Measurements from ENCODE around the gene RIMS1.
A peak's percentile ranks its signal among the peaks of the same experiment; 100 is the strongest.
"Not testable (repeated sequence)": the region's sequence is repeated elsewhere in the genome, so short reads cannot be mapped to it uniquely, and the experiment has no call there.

Gene RIMS1

DNA sequence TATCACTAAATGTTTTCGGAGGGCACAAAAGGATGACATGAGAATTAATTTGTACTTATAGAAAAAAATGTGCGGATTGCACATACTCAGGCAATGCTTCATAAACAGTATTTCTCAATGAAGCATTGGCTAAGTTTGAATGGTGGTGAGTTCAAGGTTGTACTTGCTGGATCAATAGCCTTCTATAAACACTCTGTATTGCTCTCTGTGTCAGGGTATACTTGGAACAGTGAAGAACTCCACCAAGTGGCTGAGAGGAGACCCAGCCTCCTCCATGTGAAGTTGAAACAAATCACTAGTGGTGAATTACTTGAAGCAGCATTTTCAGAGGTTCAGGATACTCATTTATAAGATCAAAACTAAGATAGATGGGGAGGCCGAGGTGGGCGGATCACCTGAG, 360.6 kb downstream of the RIMS1 start:
- DNase-seq = no peak

DNA sequence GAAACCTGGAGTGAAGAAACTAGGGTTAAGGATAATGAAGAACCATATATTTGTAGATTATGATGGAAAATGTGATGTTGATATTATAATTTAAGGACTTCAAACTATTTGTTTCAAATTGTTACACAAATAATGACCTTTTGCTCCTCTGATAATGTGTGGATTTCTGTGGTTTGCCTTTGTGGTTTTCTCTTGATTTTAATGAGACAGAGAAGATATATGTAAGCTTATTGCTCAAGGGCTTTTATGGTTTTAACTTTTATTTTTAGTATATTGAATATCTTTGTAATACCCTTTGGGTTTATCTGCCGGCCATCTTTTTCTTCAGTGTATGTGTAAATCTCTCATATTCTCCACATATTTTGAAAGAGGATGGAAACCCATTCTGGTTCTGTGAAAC, 362.3 kb downstream of the RIMS1 start:
- no peak for DNase-seq

DNA sequence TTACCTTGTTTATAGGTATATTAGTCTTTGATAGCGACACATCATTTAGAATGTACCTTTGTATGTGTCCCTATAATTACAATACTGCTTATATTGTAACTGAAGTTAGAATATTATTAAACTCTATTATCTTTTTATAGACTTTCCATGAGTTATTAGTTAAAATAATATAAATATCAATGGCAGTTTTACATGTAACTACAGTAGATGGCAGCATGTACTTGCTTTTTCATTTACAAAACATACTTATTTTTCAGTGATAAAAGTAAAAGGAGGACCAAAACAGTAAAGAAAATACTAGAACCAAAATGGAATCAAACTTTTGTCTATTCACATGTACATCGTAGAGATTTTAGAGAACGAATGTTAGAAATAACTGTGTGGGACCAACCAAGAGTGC, 364.3 kb downstream of the RIMS1 start:
- no peak for DNase-seq

DNA sequence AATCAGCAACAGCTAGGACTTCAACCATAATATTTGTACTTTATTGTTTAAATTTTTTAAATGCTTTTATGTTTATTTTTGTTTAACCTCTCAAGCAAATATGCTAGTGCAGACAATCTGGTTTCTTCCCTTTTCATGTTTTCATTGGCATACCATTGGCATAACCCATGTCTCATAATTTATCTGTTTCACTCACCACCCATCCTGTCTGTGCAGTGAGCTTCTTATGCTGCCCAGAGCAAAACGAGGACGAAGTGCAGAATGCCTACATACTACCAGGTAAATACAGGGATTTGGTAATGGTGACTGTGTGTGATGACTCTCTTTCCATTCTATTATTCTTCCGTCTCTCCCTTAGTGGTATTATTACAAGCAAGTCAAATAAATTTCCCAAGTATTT, 374.1 kb downstream of the RIMS1 start:
- DNase-seq = no peak

DNA sequence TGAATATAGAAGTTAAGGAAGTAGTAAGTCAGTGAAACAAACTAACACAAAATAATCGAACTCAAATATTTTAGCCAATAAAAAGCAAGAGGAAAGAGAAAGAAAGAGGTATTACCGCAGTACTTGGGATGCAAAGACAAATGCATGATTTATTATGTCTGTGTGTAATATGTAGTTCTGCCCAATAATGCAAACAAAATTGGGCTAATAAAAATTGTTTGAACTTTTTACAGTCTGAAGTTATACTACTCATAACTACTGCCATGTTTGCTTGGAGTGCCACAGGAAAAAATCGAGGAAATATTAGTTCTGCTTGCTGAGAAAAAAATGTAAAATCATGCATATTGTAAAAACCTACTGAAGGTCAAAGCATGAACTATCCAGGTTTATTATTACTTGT, 375.2 kb downstream of the RIMS1 start:
- no peak for DNase-seq

DNA sequence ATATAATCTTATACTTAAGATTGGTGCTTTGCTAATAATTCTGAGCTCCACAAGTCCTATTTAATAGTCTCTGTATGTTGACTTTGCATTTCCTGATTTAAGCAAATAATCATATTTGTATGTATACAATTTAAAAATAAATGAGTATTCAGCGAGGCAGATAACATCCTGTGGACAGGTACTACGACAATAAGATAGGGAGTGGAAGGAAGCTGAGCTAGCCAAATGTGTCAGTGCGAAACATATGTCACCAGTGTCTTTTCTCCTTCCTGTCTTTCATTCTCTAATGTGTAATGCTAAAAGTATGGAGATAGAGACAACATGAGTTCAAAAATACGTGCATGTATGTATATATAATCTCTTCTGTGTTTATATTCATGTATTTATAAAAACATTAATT, 375.9 kb downstream of the RIMS1 start:
- DNase-seq = no peak

DNA sequence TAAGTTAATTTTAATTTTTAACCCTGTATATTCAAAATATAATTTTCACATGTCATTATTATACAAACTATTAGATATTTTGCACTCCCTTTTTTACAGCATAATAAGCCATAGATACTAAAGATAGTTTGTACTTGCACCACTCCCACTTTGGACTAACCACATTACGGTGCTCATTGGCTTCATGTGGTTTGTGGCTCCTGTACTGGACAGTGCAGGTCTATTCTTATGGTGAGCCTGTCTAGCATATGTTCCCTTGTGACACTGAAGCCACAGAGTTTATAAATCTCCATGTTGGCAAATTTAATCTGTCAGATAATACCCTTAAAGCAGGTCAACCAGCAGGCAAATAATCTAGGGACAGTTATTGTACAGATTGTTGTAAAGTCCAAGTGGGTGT, 381.1 kb downstream of the RIMS1 start:
- DNase-seq = no peak

DNA sequence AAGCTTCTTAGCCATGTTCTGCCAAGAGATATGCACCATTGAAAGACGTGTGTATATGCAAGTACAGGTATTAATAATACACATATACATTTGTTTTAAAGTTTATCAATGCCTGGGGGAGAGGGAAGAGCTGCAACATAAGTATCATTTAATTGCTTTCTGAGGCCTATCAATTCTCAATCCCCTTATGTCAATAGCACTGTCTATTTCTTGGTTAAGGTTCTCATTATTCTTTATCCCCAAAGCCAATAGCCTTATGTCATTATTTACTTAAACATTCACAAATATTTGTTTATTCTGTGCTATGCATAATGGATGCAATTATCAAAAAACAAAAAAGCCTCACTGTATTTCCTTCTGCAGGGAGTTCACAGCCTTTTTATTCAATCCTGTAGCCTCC, 385.2 kb downstream of the RIMS1 start:
- no peak for DNase-seq

DNA sequence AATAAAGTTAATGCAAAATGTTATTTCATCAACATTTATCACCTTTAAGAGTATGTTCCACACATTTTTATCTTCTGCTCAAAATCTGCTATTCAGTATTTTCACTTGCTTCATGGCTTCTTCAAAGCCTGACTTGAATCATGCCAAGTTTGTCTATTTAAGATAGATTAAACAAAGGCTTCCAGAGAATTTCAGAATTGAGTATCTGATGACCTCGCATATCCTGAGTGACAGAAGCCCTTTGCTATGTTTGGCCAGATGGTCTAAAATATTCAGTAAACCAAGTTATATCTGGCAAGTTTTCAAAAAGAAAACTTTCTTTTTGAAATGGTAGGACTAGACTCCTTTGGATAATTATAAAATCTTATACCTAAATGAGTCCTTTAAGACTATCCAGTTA, 386.6 kb downstream of the RIMS1 start:
- DNase-seq = no peak

DNA sequence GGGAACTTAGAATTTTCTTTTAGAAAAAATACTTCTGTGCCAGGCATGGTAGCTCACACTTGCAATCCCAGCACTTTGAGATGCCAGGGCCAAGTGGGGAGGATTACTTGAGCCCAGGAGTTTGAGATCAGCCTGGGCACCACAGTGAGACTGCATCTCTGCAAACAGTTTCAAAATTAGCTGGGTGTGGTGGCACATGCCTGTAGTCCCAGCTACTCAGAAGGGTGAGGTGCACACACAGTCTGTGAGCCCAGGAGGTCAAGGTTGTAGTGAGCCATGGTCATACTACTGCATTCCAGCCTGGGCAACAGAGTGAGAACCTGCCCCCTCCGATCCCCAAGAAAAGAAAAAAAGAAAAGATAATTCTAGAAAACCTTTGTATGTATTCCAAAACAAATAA, 389.5 kb downstream of the RIMS1 start:
- DNase-seq = no peak

DNA sequence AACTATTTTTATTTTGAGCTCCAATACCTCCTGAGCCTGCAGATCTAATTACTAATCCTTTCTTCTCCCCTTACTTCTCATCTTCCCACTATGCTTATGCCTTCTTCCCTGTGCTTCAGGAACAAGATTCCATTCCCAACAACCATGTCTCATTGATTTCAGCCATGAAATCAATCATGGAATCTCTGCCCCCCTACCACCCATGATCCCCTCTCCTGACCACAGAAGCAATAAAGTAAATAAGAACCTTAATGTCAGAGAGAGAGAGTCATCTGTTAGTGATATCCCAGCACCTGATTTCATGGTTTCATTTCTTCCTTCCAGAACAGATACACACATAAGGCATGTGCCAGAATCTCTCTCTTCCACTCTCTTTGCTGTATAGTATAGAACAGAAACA, 395.9 kb downstream of the RIMS1 start:
- no peak for DNase-seq

DNA sequence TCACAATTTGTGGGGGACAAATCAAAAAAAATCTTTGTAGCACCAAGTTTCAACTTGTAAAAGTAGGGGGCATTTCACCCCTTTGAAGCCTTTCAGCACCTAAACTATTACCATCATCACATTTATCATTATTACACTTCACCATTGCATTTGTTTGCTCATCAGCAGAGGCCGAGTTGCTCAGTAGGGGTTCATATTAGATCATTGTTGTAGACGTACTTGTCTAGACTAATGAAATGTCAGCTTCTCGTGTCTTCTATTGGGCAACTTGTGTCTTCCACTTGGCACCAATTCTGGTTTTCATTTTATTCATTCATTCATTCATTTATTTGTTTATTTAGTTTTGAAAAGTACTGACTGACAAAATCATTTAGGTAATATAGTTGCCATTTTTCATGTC, 397.2 kb downstream of the RIMS1 start:
- DNase-seq = no peak

DNA sequence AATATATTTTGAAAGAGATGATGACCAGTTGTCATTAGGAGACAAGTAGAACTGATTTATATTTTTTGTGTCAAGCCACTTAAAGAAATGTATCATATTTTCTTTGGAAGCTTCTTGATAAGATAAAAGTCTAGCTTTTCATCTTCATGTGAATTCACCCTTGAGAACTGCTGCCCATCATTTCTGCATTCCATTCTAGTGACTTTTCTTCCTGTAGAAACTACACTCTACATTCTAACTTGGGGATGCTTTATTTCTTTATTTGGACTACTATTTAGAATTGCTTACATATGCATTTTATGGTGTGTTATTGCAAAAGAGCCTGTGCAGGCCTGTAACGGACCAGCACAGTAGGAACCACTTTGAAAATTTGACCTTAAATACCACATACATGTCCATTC, 400.6 kb downstream of the RIMS1 start:
- DNase-seq = no peak

DNA sequence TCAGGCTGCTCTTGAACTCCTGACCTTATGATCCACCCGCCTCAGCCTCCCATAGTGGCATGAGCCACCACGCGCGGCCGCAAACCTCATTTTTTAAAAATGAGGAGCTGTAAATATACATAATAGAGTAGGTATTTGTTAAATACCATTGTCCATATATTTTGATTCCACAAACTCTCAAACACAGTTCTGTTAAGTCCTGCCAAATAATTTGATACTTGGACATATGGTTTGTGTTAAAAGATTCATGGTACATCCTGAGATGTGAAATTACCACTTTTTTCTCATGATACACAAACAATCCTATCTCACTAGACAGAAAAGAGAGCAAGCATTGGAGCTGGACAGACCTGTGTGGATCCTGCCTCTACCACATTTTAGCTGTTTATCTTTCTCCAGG, 401.5 kb downstream of the RIMS1 start:
- DNase-seq = no peak

DNA sequence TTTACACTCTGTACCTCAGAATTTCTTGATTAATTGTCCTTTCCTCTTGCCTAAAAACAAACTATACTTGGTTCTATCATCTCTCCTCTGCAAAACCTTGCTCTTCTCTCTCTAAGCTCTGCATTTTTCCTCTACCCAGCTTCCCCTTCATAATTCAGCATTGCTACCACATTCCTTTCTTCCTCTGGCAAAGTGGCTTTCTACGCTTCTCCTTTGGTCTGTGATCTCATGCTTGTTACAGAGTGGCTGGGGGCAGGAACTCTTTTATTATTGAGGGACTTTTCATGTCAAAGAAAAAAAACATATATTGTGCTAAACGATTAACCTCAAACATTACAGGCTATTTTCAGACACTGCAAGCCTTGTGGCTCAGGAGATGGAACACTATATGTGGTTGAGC, 402.2 kb downstream of the RIMS1 start:
- DNase-seq = no peak

DNA sequence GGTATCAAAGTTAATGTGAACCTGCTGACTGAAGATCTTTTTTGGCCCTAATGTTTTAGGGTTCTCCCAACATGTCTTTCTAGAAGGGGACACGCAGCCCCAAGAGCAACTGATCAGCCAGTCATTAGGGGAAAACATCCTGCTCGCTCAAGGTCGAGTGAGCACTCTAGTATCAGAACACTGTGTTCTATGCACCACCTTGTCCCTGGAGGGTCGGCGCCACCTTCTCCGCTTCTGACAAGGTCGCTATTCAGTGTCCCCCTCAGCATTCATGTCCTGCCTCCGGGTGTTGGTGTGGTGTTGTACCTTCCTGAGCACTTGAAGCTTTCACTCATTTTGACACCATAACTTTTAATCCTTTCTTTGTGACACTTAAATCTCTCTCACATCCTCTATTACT, 404.3 kb downstream of the RIMS1 start:
- DNase-seq = no peak

DNA sequence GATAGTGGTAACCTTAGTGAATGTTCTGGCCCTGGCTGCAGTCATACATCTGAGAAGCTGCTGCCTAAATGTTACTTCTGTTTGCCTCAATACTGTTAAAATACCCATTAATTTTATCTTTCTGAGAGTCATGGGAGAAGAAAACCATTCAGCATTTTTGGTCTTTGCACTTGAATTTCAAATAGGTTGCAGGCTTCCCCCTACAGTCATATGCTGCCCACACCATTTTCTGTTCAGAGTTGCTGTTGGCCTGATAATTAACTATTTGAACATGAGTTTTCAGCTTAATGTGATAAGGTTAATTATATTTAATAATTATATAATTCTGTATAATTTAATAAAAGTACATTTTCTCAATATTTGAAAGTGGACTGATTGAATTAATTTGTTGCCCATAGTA, 410.0 kb downstream of the RIMS1 start:
- no peak for DNase-seq

DNA sequence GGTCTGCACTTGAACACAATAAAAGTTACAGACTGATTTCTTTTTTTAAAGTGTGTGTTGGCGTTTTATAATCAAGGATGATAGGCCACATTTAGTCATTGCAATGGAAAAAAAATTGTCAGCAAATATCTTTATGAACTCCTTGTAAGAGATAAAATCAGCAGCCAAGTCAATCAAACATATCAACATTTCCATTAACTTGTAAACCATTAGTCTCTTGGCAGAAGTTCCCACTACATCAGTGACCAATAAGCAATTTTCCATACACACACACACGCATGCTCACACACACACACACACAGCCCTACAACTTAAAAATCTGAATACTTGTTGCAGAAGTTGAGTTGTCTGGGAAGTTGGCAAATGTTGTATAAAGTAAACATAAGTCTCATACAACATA, 419.6 kb downstream of the RIMS1 start:
- no peak for DNase-seq

DNA sequence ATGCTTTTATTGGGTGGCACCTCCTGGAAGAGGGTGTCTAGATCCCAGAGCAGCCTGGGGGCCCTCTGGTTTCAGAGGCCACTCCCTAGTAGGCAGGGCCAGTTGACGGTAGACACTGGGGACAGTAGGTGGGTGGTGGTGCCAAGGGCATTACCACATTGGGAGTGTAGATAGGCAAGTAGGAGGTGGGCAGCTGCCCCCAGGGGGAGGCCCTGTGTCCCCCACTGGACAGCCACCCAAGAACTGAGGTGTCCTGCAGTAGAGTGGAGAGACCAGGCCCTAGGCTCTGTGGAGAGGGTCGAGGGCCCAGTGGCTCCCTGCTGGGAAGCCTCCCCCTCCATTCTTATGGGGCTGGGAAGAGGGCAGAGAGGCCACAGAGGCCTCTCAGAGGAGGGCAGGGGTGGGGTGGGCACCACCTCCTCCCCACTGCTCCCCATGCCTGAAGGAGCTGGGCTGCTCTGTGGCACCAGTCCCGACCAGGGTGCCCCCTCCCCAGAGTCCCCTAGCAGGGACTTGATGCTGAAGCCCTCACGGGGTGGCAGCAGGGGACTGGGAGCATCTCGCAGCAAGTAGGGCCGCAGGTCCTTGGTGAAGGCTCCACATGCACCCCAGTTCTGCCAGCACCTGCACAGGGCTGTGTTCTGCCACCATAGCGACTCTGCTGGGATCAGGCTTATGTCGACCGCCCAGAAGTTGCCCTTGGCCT, 430.5 kb downstream of the RIMS1 start:
- peak; percentile 36 for DNase-seq

DNA sequence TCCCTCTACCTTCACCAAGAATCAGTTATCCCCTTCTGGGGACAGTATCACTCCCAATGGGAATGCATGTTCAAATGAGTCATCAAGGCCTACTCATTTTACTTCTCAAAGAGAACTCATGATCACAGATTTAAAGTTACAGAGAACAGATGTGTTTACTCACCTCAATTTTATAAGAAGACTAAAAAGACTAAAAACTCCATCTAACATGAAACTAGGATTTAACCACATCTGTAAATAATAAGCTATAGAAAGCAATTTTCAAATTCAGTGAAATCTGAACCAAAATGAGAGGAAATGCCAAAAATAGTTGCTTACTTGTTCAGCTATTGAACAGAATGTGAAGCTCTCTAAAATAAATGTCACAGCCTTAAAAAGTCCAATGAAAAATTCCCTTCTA, 435.4 kb downstream of the RIMS1 start:
- no peak for DNase-seq

DNA sequence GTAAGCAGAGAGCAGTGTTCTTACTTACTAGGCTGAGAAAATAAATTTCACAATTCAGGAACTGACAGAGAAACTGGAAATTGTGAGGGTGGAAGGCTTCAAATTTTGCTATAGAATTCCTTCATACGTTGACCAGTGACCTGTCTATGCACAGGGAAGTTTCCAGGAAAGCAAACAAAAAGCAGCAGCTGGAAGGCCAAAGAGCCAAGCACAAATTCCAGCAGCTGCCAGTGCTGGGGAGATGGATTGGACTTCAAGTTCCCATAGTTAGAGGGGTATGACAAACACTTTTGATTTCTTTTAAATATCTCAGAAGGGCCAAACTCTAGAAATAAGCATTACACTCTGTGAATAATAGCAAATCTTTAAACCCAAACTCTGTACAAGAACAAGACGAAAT, 436.4 kb downstream of the RIMS1 start:
- DNase-seq = no peak

DNA sequence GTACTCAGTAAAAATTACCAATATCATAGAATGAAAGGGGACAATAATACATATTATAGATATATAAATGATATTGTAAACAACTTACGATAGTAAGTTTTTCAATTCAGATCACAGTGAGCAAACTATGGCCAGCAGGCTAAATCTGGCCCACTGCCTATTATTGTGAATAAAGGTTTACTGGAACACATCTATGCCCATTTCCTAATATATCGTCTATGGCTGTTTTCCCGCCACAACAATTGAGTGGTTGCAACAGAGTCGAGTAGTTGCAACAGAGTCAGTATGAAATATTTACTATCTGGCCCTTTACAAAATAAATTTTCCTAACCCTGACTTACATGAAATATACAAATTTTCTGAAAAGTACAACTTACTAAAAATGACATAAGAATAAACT, 438.2 kb downstream of the RIMS1 start:
- DNase-seq = no peak

DNA sequence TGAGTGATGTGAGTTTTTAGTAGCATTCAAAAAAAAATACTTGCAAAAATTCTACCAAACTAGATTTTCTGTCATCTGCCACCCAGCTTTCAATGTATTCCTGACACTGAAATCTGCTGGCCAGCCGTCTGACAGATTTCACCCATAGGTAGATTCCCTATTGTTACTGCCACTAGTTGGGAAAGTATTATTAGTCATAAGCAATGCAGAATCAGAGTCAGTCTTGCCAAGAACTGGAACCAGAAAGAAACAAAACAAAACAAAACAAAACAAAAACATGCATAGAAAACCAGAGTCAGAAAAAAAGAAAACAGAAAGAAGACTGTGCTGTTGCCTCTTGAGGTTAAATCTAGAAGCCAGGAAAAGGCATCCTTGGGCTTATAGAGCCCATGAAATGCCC, 442.4 kb downstream of the RIMS1 start:
- DNase-seq = no peak

DNA sequence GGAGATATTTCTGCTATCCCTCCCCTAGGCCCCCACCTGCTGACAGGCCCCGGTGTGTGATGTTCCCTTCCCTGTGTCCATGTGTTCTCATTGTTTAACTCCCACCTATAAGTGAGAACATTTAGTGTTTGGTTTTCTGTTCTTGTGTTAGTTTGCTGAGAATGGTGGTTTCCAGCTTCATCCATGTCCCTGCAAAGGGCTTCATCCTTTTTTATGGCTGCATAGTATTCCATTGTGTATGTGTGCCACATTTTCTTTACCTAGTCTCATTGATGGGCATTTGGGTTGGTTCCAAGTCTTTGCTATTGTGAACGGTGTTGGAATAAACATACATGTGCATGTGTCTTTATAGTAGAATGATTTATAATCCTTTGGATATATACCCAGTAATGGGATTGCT, 448.9 kb downstream of the RIMS1 start:
- DNase-seq = not testable (repeated sequence)

DNA sequence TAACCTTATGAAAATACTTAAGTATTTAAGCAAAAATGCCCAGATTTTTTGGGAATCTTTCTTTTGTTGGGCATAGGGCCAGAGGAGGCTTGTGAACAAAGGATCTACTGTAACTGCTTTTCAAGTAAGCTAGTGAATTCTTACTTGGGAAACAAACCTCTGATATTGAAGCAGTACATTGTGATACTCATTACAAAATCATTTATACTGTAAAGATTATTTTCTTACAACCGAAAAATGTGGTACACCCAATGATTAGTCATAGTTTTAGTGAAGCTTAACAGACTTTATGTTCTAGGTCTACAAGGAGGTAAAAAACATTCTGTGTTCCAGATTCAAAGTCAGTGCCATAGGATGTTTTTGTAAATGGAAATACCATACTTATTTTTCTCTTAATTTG, 462.6 kb downstream of the RIMS1 start:
- DNase-seq = no peak
